Activated T-cell treated with anti-CD3 and anti-CD28 coated beads for 1 hour (primary cell): Measurements from ENCODE around the gene ADIPOR2.
"Not testable (repeated sequence)": the region's sequence is repeated elsewhere in the genome, so short reads cannot be mapped to it uniquely, and the experiment has no call there.

Experiments
- DNase-seq: peaks from one replicate; pipeline ENCODE4 v3.0.0-alpha.2; 2020; ENCODE audit warnings: low read depth

Gene ADIPOR2

GRCh38 chr12:1665366-1665765 is 25.5 kb upstream of the ADIPOR2 start:
- no peak for DNase-seq

- no peak for DNase-seq
Measured at GRCh38 chr12:1666215-1666614, 24.7 kb upstream of the ADIPOR2 start.

- DNase-seq: no peak
Measured at GRCh38 chr12:1666685-1667162, 24.1 kb upstream of the ADIPOR2 start.

- DNase-seq: no peak
Measured at GRCh38 chr12:1668833-1669543, 21.9 kb upstream of the ADIPOR2 start.

- no peak for DNase-seq
Measured at GRCh38 chr12:1670358-1671268, 20.3 kb upstream of the ADIPOR2 start.

GRCh38 chr12:1676043-1676442 is 14.8 kb upstream of the ADIPOR2 start:
- no peak for DNase-seq

- DNase-seq: no peak
Measured at GRCh38 chr12:1680804-1681492, 9.9 kb upstream of the ADIPOR2 start.

- DNase-seq: no peak
Measured at GRCh38 chr12:1681493-1681807, 9.4 kb upstream of the ADIPOR2 start.

GRCh38 chr12:1688086-1688710 is 2.7 kb upstream of the ADIPOR2 start:
- no peak for DNase-seq

- DNase-seq: peak; percentile 13
Measured at GRCh38 chr12:1691123-1692007, 495 bp downstream of the ADIPOR2 start.

- no peak for DNase-seq
Measured at GRCh38 chr12:1692226-1692625, 1.4 kb downstream of the ADIPOR2 start.

- no peak for DNase-seq
Measured at GRCh38 chr12:1692895-1693610, 2.2 kb downstream of the ADIPOR2 start.

- DNase-seq: not testable (repeated sequence)
Measured at GRCh38 chr12:1695097-1695496, 4.2 kb downstream of the ADIPOR2 start.

- DNase-seq: no peak
Measured at GRCh38 chr12:1695886-1696670, 5.2 kb downstream of the ADIPOR2 start.

- DNase-seq: no peak
Measured at GRCh38 chr12:1696800-1697199, 5.9 kb downstream of the ADIPOR2 start.

GRCh38 chr12:1697271-1697670 is 6.4 kb downstream of the ADIPOR2 start:
- no peak for DNase-seq

- DNase-seq: no peak
Measured at GRCh38 chr12:1698720-1699119, 7.8 kb downstream of the ADIPOR2 start.

- no peak for DNase-seq
Measured at GRCh38 chr12:1702713-1703112, 11.8 kb downstream of the ADIPOR2 start.
